A673 (cell line): ENCODE measurements around the gene ROR1. TPM values are rescaled to one million over a fixed set of nuclear protein-coding genes. Genes with fewer than 3 reads are reported as not detected.

Source experiments
- BruUV-seq: library from RNA; stranded (reverse); fragments of 400-500 nt; replicated peaks from 2 replicates; lab custom pipeline; 2021; lab: Mats Ljungman, UMichigan
- CTCF ChIA-PET: fragments of 300-600 bp; sonication (Branson Sonifier 250); formaldehyde crosslinking; loops from one replicate; lab custom pipeline; 2022; ENCODE audit warnings: antibody characterized with exemption; lab: Charles Lee
- POLR2A ChIA-PET: fragments of 300-600 bp; sonication (Branson Sonifier 250); formaldehyde crosslinking; loops from one replicate; lab custom pipeline; 2022; ENCODE audit warnings: antibody characterized with exemption; ENCODE audit not compliant: low non-redundant PET; lab: Charles Lee
- DNase-seq: peaks from one replicate; pipeline ENCODE4 v3.0.0-alpha.2; 2015; ENCODE audit warnings: low spot score
- H3K27ac ChIP-seq: fragments of 200-600 bp; sonication (generic); 2 replicates; pipeline ENCODE4 v1.5.1; 2016; ENCODE audit warnings: mixed run types, low read depth, mild to moderate bottlenecking, mixed read lengths, antibody characterized with exemption, low read length; ENCODE audit not compliant: poor library complexity, severe bottlenecking
- H3K27me3 ChIP-seq: fragments of 200-600 bp; sonication (generic); replicated peaks from 2 replicates; pipeline ENCODE4 v1.6.1; 2017; ENCODE audit warnings: mixed run types, low read depth, mild to moderate bottlenecking, mixed read lengths, antibody characterized with exemption, low read length; ENCODE audit not compliant: insufficient read depth, poor library complexity
- H3K36me3 ChIP-seq: fragments of 200-600 bp; sonication (generic); 2 replicates; pipeline ENCODE4 v1.6.1; 2016; ENCODE audit warnings: mixed run types, mild to moderate bottlenecking, mixed read lengths, antibody characterized with exemption, low read length; ENCODE audit not compliant: insufficient read depth, poor library complexity, severe bottlenecking
- H3K4me1 ChIP-seq: fragments of 200-600 bp; sonication (generic); 2 replicates; pipeline ENCODE4 v1.6.1; 2017; ENCODE audit warnings: mixed run types, mild to moderate bottlenecking, mixed read lengths, antibody characterized with exemption, low read length; ENCODE audit not compliant: insufficient read depth, poor library complexity, severe bottlenecking
- H3K4me3 ChIP-seq: fragments of 200-600 bp; sonication (generic); 2 replicates; pipeline ENCODE4 v1.5.1; 2016; ENCODE audit warnings: low read depth, mixed run types, mild to moderate bottlenecking, mixed read lengths, low read length; ENCODE audit not compliant: poor library complexity, severe bottlenecking
- H3K9me3 ChIP-seq: fragments of 200-600 bp; sonication (generic); 2 replicates; pipeline ENCODE4 v1.6.1; 2016; ENCODE audit warnings: mixed run types, low read depth, mild to moderate bottlenecking, mixed read lengths, antibody characterized with exemption, low read length; ENCODE audit not compliant: poor library complexity, severe bottlenecking
- EZH2 ChIP-seq: fragments of 200-600 bp; sonication (generic); IDR thresholded peaks from 2 replicates; pipeline ENCODE4 v1.6.1; 2017; ENCODE audit warnings: borderline replicate concordance, low read depth, mild to moderate bottlenecking, mixed read lengths, antibody characterized with exemption, low read length; ENCODE audit not compliant: poor library complexity, severe bottlenecking
- intact Hi-C: fragments of 100-400 bp; cut with micrococcal nuclease; formaldehyde crosslinking; loops from one replicate; pipeline ENCODE4 v1.10.0; 2022; ENCODE audit not compliant: unreplicated experiment
- total RNA-seq: library from RNA; stranded (reverse); gene quantifications from 2 replicates; pipeline ENCODE4 v1.2.3, GENCODE V29; 2021
- TF ChIP-seq, protein P1 (sequence below): fragments of 300-800, 200-600 bp; sonication (generic); conservative IDR thresholded peaks from 2 replicates; pipeline ENCODE4 v1.5.1; 2017; ENCODE audit warnings: low read depth, mild to moderate bottlenecking, antibody characterized with exemption, low read length, moderate library complexity, mixed read lengths

The ROR1 gene
- total RNA-seq, 1 experiment from 2014 or later = 7.4 TPM

DNA sequence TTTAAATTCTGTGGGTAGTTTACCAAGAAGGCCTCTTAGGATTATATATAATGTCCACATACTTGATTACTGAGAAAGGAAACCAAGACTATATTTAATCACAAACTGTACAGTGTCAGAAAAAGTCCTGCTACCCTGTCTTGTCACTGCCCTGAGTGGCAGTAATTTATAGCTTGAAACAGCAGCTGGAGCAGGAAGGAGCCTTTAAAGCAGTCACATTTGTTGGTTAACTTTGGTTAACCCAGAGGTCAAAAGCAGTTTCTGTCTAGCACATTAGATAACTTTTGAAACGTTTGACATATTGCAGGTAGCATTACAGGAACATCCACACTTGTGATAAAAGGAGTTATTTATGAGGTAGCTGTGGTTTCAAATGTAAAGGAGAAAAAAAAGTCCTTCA, 161.7 kb downstream of the ROR1 start:
- Histone ChIP-seq H3K27ac (no peak overlapping the region), H3K4me1 (no peaks in the 10 kb centered on the region), H3K27me3 (no peaks in the 10 kb centered on the region), H3K4me3 (no peak overlapping the region), H3K36me3 (no peaks in the 10 kb centered on the region), H3K9me3 (no peaks in the 10 kb centered on the region)
- TF ChIP-seq EZH2 = no peak
- TF ChIP-seq, protein P1, sequence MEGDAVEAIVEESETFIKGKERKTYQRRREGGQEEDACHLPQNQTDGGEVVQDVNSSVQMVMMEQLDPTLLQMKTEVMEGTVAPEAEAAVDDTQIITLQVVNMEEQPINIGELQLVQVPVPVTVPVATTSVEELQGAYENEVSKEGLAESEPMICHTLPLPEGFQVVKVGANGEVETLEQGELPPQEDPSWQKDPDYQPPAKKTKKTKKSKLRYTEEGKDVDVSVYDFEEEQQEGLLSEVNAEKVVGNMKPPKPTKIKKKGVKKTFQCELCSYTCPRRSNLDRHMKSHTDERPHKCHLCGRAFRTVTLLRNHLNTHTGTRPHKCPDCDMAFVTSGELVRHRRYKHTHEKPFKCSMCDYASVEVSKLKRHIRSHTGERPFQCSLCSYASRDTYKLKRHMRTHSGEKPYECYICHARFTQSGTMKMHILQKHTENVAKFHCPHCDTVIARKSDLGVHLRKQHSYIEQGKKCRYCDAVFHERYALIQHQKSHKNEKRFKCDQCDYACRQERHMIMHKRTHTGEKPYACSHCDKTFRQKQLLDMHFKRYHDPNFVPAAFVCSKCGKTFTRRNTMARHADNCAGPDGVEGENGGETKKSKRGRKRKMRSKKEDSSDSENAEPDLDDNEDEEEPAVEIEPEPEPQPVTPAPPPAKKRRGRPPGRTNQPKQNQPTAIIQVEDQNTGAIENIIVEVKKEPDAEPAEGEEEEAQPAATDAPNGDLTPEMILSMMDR = no peak
- no TSS peak for BruUV-seq
- DNase-seq = no peak
- intact Hi-C loops = no loop called here
- POLR2A ChIA-PET = no interaction called here
- CTCF ChIA-PET = no interaction called here

DNA sequence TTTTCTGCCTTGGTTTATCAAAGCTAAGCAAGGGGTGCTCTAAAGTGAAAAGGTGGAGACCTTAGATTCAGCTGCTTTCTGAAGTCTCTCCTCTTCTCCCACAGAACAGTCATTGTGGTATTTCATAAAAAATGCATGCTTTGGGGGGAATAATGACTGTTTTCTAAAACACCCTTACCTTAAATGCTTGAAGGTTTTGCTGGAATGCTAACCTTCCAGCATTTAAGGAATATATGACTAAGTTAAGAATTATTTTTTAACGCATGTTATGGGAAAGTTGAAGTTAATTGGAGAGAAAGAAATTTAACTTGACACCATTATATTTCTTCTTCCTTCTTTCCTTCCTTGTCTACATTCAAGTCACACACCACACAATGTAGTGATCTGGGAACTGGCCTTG, 162.5 kb downstream of the ROR1 start:
- TF ChIP-seq, protein P1 = no peak
- TF ChIP-seq EZH2 = no peak
- intact Hi-C loops = no loop called here

GRCh38 chr1:63936801-63937200, 163.0 kb downstream of the ROR1 start:
- no TSS peak for BruUV-seq
- ChIA-PET POLR2A (no interaction called here), CTCF (no interaction called here)
- no peaks in the 10 kb centered on the region for H3K27me3 ChIP-seq
- H3K36me3 ChIP-seq = no peaks in the 10 kb centered on the region
- TF ChIP-seq, protein P1 = no peak
- no peak for TF ChIP-seq EZH2
- H3K9me3 ChIP-seq = no peaks in the 10 kb centered on the region
- intact Hi-C loops = no loop called here
- no peak overlapping the region for H3K4me3 ChIP-seq
- H3K27ac ChIP-seq = no peak overlapping the region
- no peak for DNase-seq
- H3K4me1 ChIP-seq = no peaks in the 10 kb centered on the region

More for the DNA sequence above, 162.5 kb downstream of the ROR1 start:
- H3K27me3 ChIP-seq = no peaks in the 10 kb centered on the region
- no peak overlapping the region for H3K27ac ChIP-seq
- H3K9me3 ChIP-seq = no peaks in the 10 kb centered on the region
- POLR2A ChIA-PET = no interaction called here
- no peak for DNase-seq
- H3K4me1 ChIP-seq = no peaks in the 10 kb centered on the region
- CTCF ChIA-PET = no interaction called here
- BruUV-seq = no TSS peak
- H3K4me3 ChIP-seq = no peak overlapping the region
- H3K36me3 ChIP-seq = no peaks in the 10 kb centered on the region
